GM19025 (cell line): ENCODE data around the gene FANCI.

ENCODE experiments used
- ATAC-seq: cut with Tn5 transposase; IDR thresholded peaks from one replicate; pipeline ENCODE4 v1.9.1; 2021; ENCODE audit warnings: mild to moderate bottlenecking, low read depth, moderate library complexity; ENCODE audit not compliant: unreplicated experiment

Gene FANCI

DNA sequence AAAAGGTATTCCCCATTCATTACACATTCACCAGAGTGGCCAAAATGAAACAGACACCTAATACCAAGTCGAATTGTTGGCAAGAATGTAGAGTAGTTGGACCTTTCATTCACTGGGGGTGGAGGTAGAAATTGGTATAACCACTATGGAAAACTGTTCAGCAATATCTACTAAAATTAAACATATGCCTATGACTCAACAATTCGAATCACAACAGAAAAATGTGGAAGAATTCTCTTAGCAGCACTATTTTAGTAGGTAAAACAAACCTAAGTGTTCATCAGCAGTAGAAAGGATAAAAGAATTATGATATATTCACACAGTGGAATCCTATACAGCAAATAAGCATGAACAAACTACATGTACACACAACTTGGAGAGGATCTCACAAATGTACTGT is 60.2 kb downstream of the FANCI start:
- no peak for ATAC-seq

DNA sequence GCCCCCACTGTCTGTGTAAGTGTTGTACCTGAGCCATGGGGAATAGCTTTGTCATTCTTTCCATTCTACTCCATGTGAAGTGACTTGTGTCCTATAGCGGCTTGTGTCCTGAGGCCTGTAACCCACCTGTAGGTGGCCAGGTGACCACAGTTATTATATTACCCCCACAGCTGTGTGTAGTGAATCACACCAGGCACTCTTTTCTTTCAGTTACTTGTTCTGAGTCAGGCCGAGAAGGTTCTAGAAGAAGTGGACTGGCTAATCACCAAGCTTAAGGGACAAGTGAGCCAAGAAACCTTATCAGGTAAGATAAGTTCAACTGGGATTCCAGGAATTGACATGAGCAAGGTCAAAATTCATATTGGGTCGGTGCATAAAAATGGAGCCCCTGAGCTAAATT is 61.6 kb downstream of the FANCI start:
- no peak for ATAC-seq

DNA sequence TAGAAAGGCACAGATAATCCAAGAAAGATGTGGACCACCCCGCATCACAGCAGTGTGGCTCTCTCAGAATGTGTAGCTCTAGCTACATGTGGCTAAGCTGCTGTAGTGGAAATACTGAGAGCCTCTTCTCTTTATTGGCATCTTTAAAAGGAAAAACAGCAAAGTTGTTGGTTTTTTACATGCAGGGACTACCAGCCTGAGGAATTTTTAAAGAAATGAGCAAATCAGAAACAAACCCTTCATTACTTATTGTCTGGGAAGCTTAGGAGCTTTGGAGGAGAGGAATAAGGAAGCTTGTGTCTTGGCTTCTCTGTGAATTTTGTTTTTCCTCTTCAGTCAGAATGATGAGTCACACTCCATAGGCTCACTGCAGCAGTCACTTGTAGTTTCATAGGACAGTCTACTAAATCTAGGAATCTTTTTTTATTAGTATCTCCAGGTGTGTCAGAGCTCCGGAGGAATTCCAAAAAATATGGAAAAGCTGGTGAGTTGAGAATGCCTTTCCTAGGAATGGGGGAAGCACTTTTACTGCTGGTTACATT is 63.3 kb downstream of the FANCI start:
- ATAC-seq = no peak

DNA sequence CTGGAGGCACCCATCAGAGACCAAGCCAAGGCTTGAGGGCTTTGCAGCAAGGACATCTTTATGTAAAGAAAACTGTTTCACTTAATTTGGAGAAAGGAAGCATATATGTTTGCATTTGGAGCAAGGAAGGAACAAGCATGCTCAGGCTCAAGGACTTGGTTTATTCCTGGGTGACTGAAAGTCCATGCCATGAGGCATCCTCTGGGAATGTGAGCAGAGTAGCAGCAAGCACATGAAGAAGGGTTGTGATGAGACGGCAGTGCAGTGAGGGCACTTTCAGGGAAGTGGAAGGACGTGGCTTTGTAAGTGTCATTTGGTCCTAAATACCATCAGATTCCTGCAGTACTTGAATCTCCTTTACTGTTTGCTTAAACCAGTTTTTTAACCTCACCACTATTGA is 64.0 kb downstream of the FANCI start:
- no peak for ATAC-seq

DNA sequence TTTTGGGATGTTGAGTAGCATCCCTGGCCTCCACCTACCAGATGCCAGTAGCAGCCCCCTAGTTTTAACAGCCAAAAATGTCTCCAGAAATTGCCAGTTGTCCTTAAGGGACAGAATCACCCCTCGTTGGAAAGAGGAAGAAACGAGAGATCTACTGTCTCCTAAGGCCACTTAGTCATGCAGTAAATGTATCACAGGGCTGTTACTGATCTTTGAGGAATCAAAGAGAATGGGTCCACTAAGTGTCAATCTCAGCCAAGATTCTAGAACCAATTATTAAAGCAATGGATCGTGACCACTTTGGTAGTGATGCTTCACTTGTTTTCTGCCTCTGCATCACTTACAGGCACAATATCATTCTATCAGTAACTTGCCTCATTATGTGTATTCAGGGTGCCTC is 64.5 kb downstream of the FANCI start:
- no peak for ATAC-seq

DNA sequence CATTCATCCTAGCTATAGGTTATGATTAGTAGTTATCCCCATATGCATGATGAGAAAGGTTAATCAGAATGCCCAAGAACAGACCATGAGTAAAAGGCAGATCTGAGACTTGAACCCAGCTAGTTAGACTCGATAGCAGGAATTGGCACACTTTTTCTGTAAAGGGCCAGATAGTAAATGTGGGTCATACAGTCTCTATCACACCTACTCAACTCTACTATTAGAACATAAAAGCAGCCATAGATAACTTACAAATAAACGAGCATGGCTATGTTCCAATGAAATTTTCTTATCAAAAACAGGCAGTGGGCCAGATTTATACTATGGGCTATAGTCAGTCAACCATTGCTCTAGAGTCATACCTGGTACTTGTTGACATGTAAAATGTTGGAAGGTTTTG is 66.2 kb downstream of the FANCI start:
- ATAC-seq = no peak

DNA sequence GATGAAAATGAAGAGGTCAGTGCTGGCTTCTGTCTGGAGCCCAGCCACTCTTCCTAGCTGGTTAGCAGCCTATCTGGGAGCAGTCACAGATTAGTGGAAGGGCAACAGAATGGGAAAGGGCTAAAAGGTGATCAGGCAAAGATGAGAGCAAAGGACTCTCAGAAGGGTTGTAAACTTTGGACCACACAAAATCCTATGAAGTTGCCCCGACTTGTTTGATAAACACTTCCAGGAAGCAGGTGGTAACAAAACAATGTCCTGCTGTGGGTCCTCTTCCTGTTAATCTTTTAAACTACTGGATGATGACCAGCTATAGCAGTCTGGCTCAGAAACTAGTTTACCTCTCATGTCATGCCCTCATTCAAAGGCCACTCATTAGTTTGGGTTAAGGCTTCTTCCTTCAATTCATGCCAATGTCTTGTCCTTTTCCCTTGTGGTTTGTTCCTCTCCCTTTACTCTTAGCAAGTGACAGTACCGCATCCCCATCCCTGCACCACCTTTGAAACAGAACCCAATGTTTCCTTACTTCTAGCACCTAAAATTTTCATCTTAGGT is 71.7 kb downstream of the FANCI start:
- no peak for ATAC-seq

DNA sequence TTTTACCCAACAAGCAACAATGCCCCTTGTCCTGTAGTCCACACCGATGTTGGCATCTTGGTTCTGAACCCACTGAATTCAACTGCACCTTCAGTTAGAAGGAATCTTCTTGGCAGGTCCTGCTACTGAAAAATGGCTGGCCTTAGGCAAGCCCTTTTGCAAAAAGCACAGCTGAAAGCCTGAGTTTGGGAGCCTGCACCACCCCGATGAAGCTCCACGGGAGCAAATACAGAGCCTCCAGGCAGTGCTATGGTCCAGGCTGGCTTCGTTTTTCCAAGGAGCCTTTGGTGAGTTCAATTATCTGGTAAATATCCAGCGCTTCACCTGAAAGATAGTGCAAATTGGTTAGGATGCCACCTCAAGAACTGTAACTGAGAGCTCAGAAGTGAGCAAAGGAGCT is 72.7 kb downstream of the FANCI start:
- no peak for ATAC-seq

DNA sequence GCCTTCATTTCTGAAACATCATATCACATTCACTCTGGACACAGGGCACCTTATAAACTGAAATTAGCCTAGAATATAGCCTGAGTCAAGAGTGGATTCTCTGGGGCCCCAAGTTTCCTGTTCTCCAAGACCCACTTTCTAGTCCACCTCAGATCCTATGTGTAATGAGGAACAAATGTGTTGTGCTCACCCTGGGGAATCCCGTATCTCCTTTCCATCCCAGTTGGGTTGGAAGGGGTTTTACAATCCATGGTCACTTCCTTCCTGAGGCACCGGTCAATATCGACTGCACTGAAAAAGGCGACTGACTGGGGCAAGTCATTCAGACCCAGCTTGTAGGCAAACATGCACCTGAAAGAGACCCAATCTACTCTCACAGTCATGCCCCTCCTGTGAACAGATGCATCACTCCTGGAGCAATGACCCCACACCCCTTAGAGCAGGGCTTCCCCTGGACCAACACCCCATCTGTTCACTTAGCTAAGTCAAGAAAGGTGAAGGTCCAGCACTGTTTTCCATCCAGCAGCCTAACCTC is 73.5 kb downstream of the FANCI start:
- no peak for ATAC-seq

DNA sequence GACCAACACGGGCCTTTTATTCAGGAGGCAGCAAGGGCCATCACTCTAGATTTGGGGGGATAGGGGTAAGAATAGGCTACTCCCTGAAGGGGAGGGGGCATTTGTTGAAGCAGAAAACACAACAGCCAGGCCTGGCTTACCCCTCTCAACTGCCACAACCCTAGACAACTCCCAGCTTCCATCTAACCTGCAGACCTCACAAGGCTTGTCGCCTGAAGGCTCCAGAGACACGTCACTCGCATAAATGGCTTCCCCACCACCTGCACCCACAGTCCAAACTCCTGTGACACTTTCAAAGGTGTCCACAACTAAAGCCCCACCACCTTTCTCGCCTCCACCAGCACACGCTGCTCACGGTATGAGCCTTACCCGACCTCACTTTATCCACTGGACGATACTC is 75.9 kb downstream of the FANCI start:
- ATAC-seq = no peak

DNA sequence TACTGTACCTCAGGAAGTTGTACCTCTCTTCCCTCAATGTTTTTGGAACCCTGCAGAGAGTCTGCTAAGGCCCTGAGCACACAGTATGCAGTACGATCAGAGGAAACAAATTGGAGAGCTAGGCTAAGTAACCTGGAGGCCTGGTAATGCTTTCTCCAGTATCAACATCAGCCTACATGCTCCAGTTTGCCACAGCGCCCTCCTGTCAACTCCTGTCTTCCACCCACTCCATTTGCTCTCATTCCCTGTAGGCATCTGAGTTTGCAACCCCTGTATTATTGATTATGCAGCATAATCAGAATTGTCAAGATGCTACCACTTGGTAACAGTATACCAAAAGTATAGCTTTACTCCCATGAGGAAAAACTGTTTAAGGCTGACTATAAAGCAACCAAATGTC is 76.4 kb downstream of the FANCI start:
- no peak for ATAC-seq

DNA sequence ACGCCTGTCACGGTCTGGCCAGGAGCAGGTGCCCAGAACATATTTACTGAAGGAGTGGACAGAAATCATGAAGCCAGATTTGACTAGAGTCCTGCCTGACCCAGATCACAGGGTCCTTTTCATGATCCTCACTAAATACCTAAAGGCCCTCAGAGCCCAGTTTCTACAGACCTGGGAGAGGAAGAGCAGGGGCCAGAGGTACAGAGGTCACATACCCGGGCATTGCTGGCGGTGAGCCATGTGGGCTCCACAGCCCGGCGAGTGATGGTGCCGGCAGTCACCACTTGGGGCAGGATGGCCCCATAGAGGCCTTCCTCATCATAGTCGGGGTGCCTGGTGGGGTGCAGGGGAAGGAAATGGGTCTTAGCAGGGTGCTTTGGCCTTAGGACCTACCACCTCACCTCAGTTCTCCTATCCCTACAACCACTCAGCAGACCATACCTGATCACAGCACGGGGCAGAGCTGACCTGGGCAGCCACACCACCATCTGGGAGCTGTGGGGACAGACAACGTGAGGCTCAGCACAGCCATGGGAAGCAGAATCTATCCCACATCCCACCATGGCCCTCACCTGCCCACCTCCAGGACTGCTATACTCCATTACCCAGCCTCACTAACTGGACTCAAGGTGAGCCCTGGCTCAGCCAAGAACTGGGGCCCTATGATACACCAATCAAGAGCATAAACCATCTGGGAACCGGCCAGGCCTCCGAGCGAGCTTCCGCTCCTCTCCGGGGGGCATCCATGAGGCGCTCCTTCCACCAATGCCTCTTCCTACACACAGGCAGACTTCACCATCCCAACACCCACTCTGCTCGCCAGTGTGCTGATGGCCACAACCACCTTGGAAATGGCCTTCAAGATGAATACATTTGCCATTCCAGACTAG is 78.0 kb downstream of the FANCI start:
- no peak for ATAC-seq

DNA sequence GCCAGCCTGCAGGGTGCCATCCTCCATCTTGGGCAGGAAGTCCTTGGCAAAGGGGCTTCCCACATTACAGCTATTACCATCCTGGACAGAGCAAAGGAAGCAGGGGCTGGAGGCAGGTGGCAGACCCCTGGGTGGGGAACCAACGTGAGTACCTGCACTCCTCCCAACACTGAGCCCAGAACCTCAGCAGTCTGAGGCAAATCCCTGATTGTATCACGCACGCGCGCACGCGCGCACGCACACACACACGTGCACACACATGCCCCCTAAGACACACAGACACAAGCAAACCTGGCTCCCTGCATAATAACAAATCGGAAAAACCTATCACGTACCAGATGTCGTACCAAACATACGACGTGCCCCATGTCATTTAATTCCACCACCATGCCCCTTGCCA is 79.0 kb downstream of the FANCI start:
- ATAC-seq = no peak

DNA sequence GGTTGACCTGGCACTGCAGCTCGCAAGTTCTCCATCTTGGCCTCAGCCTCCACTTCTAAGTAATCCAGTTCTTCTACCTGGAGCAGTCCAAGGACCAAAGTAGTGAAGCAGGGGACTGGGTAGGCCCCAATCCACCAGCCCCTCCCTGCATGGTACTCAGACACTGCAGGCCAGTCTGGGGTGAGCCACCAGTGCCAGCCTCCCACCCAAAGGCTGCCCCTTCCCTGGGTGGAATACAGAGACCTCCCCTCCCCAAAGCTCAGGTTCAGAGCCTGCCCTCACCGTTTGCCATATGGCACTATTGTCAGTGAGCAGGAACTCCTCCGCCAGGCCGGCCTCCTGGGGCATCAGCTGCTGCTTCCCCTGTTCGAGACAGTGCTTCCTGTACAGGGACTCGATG is 80.0 kb downstream of the FANCI start:
- ATAC-seq = no peak

DNA sequence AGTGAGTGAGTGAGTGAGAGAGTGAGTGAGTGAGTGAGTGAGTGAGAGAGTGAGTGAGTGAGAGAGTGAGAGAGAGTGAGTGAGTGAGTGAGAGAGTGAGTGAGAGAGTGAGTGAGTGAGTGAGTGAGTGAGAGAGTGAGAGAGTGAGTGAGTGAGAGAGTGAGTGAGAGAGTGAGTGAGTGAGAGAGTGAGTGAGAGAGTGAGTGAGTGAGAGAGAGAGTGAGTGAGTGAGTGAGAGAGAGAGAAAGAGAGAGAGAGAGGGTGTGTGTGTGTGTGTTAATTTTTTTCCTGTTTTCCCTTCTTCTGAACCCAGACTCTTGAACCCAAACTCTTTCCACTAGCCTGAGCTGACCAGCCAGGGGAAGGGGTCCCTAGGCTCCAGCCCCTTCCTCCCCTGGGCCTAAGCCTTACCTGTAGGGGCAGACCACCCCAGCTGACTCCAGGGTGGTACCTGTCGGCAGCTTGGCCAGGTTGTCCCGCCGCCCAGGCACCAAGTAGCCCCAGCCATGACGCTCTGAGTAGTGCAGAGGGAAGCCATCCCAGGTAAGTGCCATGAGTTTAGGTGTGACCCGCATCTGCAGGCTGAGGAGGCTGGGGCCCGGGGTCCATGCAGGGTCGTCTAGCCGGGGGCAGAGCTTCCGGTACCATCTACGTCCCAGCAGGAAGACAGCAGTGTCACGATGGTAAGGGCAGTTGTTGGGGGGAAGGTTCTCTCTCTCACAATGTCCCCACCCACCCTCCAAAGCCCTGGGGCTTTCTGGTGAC is 81.4 kb downstream of the FANCI start:
- ATAC-seq = no peak

DNA sequence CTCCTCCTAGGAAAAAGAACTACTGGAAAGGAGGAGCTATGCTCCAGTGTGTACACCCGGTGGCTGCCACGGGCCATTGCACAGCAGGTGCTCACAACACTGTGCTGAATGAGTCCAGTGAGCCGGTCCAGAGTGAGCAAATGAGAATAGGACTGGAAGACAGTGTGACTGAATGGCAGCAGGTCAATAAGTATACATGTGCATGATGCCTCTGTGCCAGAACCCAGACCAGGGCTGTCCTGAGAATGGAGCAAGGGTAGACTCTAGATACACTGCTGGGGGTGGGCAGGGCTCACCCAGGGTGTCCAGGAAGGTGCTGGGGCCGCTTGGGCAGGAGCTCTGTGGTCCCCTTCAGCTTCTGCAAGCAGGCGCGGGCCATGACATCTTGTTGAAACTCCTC is 82.5 kb downstream of the FANCI start:
- ATAC-seq = no peak

DNA sequence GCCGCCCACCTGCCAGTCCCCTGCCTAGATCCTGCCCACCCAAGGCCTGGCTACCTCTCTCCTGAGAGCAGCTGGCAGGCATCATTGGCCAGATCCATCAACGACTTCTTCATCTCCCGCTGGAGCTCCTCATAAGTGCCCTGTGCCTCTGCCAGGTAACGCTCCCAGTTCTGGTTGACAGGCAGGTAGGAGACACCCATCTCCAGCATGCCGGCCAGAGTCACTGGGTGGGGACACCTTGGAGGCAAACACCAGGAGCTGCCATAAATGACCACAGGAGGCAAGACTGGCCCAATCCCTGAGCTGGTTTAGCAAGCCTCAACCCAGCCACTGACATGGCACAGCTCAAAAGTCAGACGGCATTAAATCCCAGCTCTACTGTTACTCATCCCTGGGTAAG is 83.3 kb downstream of the FANCI start:
- no peak for ATAC-seq

DNA sequence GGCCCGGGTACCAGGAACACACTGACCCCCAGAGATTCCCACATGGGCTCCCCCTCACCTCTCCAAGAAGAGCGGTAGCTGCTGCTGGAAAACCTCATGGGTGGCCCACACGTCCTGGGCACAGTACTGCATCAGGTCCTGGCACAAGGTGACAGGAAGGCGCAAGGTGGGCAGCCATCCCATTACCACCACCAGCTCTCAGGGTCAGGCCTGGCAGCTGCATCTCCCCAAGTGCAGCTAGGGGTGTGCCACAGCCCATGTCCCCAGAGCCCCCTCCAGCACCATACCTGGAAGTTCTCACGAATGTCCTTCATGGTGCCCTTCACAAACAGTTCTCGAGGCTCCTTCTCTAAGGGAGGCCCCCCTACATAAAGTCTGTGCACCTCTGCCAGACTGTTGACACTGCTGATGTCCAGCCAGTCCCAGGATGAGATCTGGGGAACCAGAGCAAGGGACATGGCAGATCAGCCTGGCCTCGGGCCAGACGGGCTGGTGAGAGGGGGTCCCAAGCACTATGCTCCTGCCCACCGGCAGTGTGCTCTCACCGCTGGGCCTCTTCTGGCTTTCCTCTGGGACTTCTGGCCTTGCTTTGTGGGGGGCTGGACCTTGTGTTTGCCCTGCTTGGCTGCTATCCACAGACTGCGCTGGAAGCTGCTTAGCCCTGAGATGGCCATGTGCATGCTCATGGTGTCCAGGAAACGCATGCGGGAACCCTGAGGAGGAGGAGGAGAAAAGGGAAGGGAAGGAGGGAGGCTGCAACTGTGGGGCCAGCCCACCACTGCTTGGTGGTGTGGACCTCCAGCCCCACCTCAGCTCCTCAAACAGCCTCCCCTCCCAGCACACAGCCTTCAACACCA is 84.8 kb downstream of the FANCI start:
- ATAC-seq = no peak

DNA sequence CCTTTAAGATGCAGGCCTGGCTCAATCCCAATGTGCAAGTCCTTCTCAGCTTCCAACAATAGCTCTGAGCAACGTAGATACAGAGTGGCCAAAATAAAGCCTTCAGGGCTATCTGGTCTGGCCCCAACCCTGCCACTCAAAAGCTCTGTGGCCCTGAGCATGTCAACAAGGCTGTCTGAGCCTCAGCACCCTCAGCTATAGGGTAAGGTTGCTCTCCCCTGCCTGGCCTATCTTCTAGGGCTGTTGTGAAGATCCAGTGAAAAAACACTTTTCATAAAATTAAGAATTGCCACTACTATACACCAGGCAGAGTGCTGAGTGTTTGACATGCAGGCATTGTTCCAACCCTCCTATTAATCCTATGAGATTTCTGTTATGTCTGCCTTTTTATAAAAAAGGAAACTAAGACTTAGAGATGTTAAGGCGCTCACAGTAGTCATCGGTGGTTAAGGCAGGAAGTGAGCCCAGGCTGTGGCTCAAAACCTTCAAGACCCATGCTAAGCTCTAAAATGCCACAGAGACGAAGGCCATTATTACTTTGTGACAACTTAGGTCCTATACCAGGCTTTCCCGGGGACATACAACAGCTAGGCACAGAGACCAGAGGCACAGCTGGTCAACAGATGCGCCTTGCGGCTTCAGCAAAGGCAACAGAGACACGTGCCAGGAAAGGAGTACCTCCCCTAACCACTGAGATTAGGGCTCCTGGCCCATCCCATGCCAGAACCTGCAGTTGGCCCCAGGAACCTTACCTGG is 85.7 kb downstream of the FANCI start:
- ATAC-seq = no peak
